ENCODE results near the gene LHFPL6. TPM values are rescaled to one million over a fixed set of nuclear protein-coding genes. Genes with fewer than 3 reads are reported as not detected.

LHFPL6 gene
- total RNA-seq, 1 donor from 2014 or later, result 3.0 TPM

DNA sequence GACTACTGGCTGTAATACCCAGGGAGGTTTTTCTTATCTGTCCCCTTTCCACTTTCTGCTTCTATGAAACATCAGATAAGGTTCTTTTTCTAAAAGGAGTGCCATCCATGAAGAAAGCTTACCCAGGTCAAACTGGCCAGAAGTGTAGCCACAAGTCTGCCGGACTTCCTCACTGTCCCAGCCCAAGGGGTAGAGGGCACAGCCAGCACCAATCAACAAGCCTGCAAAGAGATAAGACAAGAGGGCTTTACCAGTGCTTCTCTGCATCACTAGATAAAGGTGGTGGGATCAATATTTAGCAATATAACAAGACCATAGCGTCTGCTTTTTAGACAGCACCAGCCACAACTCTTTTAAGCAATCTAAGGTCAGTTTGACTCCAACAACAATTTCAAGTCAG, 224.7 kb downstream of the LHFPL6 start:
- Mint-ChIP-seq H3K27ac (peak overlapping the region; percentile 67), H3K4me1 (peaks cover 28% of the 10 kb centered on the region), H3K27me3 (ENCODE audit: insufficient read depth, low read depth) (peaks cover 3% of the 10 kb centered on the region), H3K9me3 (peaks cover 22% of the 10 kb centered on the region), H3K36me3 (peaks cover 15% of the 10 kb centered on the region), H3K4me3 (no peak overlapping the region)
- H3K27ac ChIP-seq, result no peak overlapping the region
- H3K9me3 ChIP-seq (ENCODE audit: low read depth), result no peaks in the 10 kb centered on the region
- TF ChIP-seq EZH2phosphoT487 (IDR thresholded peaks at IDR 0.05), result no peak
- no peak for TF ChIP-seq CTCF (IDR thresholded peaks at IDR 0.05)
- no peak for TF ChIP-seq EZH2 (IDR thresholded peaks at IDR 0.05)
- H2AFZ ChIP-seq (replicated peaks), result no peak overlapping the region
- H3K4me2 ChIP-seq, result no peak overlapping the region
- H3K9ac ChIP-seq, result no peak overlapping the region
- no peaks in the 10 kb centered on the region for H3K36me3 ChIP-seq
- no peaks in the 10 kb centered on the region for H4K20me1 ChIP-seq (ENCODE audit: low read depth)
- no peaks in the 10 kb centered on the region for H3K79me2 ChIP-seq (ENCODE audit: low read depth)
- no peak for DNase-seq (ENCODE audit: low spot score)
- no peaks in the 10 kb centered on the region for H3F3A ChIP-seq (ENCODE audit: low read depth)
- H3K4me3 ChIP-seq, result no peak overlapping the region
- H3K27me3 ChIP-seq, result peaks cover 24% of the 10 kb centered on the region
- H3K4me1 ChIP-seq, result no peaks in the 10 kb centered on the region

GRCh38 chr13:39377699-39378098, 225.3 kb downstream of the LHFPL6 start:
- H3K27ac ChIP-seq, result no peak overlapping the region
- Mint-ChIP-seq H3K4me1 (peaks cover 31% of the 10 kb centered on the region), H3K27ac (no peak overlapping the region), H3K4me3 (no peak overlapping the region), H3K27me3 (ENCODE audit: insufficient read depth, low read depth) (peaks cover 3% of the 10 kb centered on the region), H3K36me3 (peaks cover 12% of the 10 kb centered on the region), H3K9me3 (peaks cover 22% of the 10 kb centered on the region)
- TF ChIP-seq EZH2phosphoT487 (IDR thresholded peaks at IDR 0.05), result no peak
- no peak for TF ChIP-seq EZH2 (IDR thresholded peaks at IDR 0.05)
- TF ChIP-seq CTCF (IDR thresholded peaks at IDR 0.05), result no peak
- H4K20me1 ChIP-seq (ENCODE audit: low read depth), result no peaks in the 10 kb centered on the region
- no peaks in the 10 kb centered on the region for H3F3A ChIP-seq (ENCODE audit: low read depth)
- H3K4me2 ChIP-seq, result no peak overlapping the region
- H3K9me3 ChIP-seq (ENCODE audit: low read depth), result no peaks in the 10 kb centered on the region
- peaks cover 18% of the 10 kb centered on the region for H3K27me3 ChIP-seq
- H3K4me1 ChIP-seq, result no peaks in the 10 kb centered on the region
- H3K36me3 ChIP-seq, result no peaks in the 10 kb centered on the region
- no peak overlapping the region for H3K9ac ChIP-seq
- H2AFZ ChIP-seq (replicated peaks), result no peak overlapping the region
- H3K79me2 ChIP-seq (ENCODE audit: low read depth), result no peaks in the 10 kb centered on the region
- no peak for DNase-seq (ENCODE audit: low spot score)
- H3K4me3 ChIP-seq, result no peak overlapping the region

- H3K9me3 Mint-ChIP-seq, result peaks cover 11% of the 10 kb centered on the region
- Histone ChIP-seq H3K27me3 (peaks cover 9% of the 10 kb centered on the region), H3F3A (ENCODE audit: low read depth) (no peaks in the 10 kb centered on the region), H3K9ac (no peak overlapping the region), H3K4me2 (no peak overlapping the region), H3K4me3 (no peak overlapping the region), H3K9me3 (ENCODE audit: low read depth) (no peaks in the 10 kb centered on the region), H3K4me1 (no peaks in the 10 kb centered on the region), H3K36me3 (no peaks in the 10 kb centered on the region), H4K20me1 (ENCODE audit: low read depth) (no peaks in the 10 kb centered on the region), H3K79me2 (ENCODE audit: low read depth) (no peaks in the 10 kb centered on the region), H3K27ac (no peak overlapping the region), H2AFZ (replicated peaks) (no peak overlapping the region)
- peaks cover 8% of the 10 kb centered on the region for H3K36me3 Mint-ChIP-seq
- no peak for DNase-seq (ENCODE audit: low spot score)
- H3K4me1 Mint-ChIP-seq, result peaks cover 47% of the 10 kb centered on the region
- peaks cover 3% of the 10 kb centered on the region for H3K27me3 Mint-ChIP-seq (ENCODE audit: insufficient read depth, low read depth)
- H3K4me3 Mint-ChIP-seq, result no peak overlapping the region
- TF ChIP-seq EZH2phosphoT487 (IDR thresholded peaks at IDR 0.05) (no peak), CTCF (IDR thresholded peaks at IDR 0.05) (no peak), EZH2 (IDR thresholded peaks at IDR 0.05) (no peak)
- H3K27ac Mint-ChIP-seq, result no peak overlapping the region
Measured at GRCh38 chr13:39376076-39376475, 226.9 kb downstream of the LHFPL6 start.
